ENCODE results near the gene SMYD1.

GRCh38 chr2:88077080-88077479 is 9.5 kb downstream of the SMYD1 start:
- TF ChIP-seq, protein P1, sequence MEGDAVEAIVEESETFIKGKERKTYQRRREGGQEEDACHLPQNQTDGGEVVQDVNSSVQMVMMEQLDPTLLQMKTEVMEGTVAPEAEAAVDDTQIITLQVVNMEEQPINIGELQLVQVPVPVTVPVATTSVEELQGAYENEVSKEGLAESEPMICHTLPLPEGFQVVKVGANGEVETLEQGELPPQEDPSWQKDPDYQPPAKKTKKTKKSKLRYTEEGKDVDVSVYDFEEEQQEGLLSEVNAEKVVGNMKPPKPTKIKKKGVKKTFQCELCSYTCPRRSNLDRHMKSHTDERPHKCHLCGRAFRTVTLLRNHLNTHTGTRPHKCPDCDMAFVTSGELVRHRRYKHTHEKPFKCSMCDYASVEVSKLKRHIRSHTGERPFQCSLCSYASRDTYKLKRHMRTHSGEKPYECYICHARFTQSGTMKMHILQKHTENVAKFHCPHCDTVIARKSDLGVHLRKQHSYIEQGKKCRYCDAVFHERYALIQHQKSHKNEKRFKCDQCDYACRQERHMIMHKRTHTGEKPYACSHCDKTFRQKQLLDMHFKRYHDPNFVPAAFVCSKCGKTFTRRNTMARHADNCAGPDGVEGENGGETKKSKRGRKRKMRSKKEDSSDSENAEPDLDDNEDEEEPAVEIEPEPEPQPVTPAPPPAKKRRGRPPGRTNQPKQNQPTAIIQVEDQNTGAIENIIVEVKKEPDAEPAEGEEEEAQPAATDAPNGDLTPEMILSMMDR (IDR thresholded peaks at IDR 0.05 in 2 of 3, conservative IDR thresholded peaks at IDR 0.05 in 1 of 3; ENCODE audit: control insufficient read depth in 2 of 3, extremely low read depth in 1 of 3, insufficient read depth in 1 of 3, low read depth in 3 of 3, low read length in 3 of 3), result no peak
- TF ChIP-seq GABPA (IDR thresholded peaks at IDR 0.05; ENCODE audit: low read depth), result no peak
- TF ChIP-seq POLR2AphosphoS5 (IDR thresholded peaks at IDR 0.05; ENCODE audit: low read length), result no peak
- TF ChIP-seq ESRRA (IDR thresholded peaks at IDR 0.05; ENCODE audit: low read length), result no peak
- no peak for TF ChIP-seq EP300 (IDR thresholded peaks at IDR 0.05; ENCODE audit: borderline replicate concordance in 1 of 2, control insufficient read depth in 1 of 2, low read depth in 2 of 2, low read length in 2 of 2)

Data from GM12878 (cell line).